Upper lobe of left lung (tissue), 6 donors: ENCODE measurements around the gene DDI2. TPM values are rescaled to one million over a fixed set of nuclear protein-coding genes. Genes with fewer than 3 reads are reported as not detected.

Experiments
- ATAC-seq, 2 donors: fragments of 200-7000 bp; cut with Tn5 transposase; one replicate each; pipeline ENCODE4 v1.9.1; 2022; ENCODE audit warnings: mild to moderate bottlenecking in 2 of 2, moderate library complexity in 2 of 2; ENCODE audit not compliant: low FRiP score in 2 of 2
- DNase-seq, 2 donors: peaks; one replicate each; pipeline ENCODE4 v3.0.0-alpha.2; 2019 to 2020
- H3K27ac ChIP-seq, 4 donors: fragments of 200-600 bp; sonication (generic); one replicate each; pipeline ENCODE4 v1.5.1; 2016 to 2019
- H3K27me3 ChIP-seq, 4 donors: fragments of 200-600 bp; sonication (generic); one replicate each; pipeline ENCODE4 v1.5.1; 2017 to 2019
- H3K36me3 ChIP-seq, 4 donors: fragments of 200-600 bp; sonication (generic); one replicate each; pipeline ENCODE4 v1.5.1; 2016 to 2019
- H3K4me1 ChIP-seq, 4 donors: fragments of 200-600 bp; sonication (generic); one replicate each; pipeline ENCODE4 v1.5.1; 2018 to 2019
- H3K4me3 ChIP-seq, 4 donors: fragments of 200-600 bp; sonication (generic); one replicate each; pipeline ENCODE4 v1.5.1; 2017 to 2019; ENCODE audit warnings: mild to moderate bottlenecking in 2 of 4, moderate library complexity in 1 of 4
- H3K9me3 ChIP-seq, 4 donors: fragments of 200-600 bp; sonication (generic); one replicate each; pipeline ENCODE4 v1.5.1; 2018 to 2019
- EP300 ChIP-seq, 4 donors: sonication (generic); formaldehyde crosslinking; IDR thresholded peaks; one replicate each; pipeline ENCODE4 v1.5.1; 2017; ENCODE audit warnings: antibody characterized with exemption in 4 of 4, control low read depth in 2 of 4
- POLR2A ChIP-seq, 4 donors: fragments of 450-650 bp; IDR thresholded peaks; one replicate each; pipeline ENCODE4 v1.5.1; 2016 to 2017; ENCODE audit warnings: antibody characterized with exemption in 4 of 4, mild to moderate bottlenecking in 2 of 4
- POLR2AphosphoS5 ChIP-seq, 2 donors: sonication (generic); formaldehyde crosslinking; IDR thresholded peaks; one replicate each; pipeline ENCODE4 v1.5.1; 2017; ENCODE audit warnings: antibody characterized with exemption in 2 of 2
- WGBS, 2 donors: methylation state at CpG; one replicate each; pipeline ENCODE4 v1.1.5; 2017 to 2018; 5-methylcytosine and 5-hydroxymethylcytosine counted together
- total RNA-seq, 6 donors: library from RNA; depleted of rRNA in 4 of 6; stranded (reverse); fragments of >200 nt in 4 of 6; gene quantifications; one replicate each; pipeline versions ENCODE4 v1.1.0 to v1.2.1, GENCODE V29; 2016 to 2021
- TF ChIP-seq, protein P1 (sequence below), 6 experiments: fragments of 450-650 bp in 4 of 6; fragments of 200-600 bp in 2 of 6; sonication (generic) in 2 of 6; IDR thresholded peaks; one replicate each; pipeline ENCODE4 v1.5.1; 2016 to 2019; ENCODE audit warnings: antibody characterized with exemption in 6 of 6
- donor health status: DM: no; HTN: no; CAD: no; lungs with moderate emphysema.
- donor health status: DM: no; HTN: yes; CAD: no; lungs with severe emphysema.

The DDI2 gene
- total RNA-seq, 6 donors from 2014 or later = 31.4 to 161 (median 46.1) TPM

DNA sequence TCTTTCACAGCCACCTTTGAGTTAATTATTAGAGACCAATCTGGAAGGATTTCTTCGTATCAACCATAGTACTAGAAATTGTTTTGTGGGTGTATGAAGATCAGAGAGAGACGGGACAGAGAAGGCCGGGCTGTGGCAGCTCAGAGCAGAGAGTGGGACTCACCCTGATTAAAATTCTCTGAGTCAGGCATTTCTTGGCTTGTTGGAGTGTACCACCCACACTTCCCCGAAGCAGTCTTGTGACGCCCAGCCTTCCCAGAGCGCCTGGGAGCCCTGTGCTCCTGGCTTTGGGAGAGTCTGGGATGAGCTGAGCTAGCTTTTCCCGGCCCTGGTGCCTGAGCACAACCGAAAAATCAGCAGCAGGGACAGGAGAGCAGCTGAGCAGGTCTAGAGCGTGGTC, 86.3 kb downstream of the DDI2 start:
- H3K36me3 ChIP-seq = no peaks in the 10 kb centered on the region
- H3K9me3 ChIP-seq = no peaks in the 10 kb centered on the region
- peaks cover 37 to 76% (median 60%) of the 10 kb centered on the region in 4 donors for H3K4me1 ChIP-seq
- 32 to 47% methylated on average over 9 of the region's 9 CpGs for WGBS, 2 donors
- H3K27me3 ChIP-seq = no peaks in the 10 kb centered on the region
- no peak overlapping the region for H3K4me3 ChIP-seq
- peak overlapping the region; percentile 55 to 83 (median 82) for H3K27ac ChIP-seq
- TF ChIP-seq, protein P1, sequence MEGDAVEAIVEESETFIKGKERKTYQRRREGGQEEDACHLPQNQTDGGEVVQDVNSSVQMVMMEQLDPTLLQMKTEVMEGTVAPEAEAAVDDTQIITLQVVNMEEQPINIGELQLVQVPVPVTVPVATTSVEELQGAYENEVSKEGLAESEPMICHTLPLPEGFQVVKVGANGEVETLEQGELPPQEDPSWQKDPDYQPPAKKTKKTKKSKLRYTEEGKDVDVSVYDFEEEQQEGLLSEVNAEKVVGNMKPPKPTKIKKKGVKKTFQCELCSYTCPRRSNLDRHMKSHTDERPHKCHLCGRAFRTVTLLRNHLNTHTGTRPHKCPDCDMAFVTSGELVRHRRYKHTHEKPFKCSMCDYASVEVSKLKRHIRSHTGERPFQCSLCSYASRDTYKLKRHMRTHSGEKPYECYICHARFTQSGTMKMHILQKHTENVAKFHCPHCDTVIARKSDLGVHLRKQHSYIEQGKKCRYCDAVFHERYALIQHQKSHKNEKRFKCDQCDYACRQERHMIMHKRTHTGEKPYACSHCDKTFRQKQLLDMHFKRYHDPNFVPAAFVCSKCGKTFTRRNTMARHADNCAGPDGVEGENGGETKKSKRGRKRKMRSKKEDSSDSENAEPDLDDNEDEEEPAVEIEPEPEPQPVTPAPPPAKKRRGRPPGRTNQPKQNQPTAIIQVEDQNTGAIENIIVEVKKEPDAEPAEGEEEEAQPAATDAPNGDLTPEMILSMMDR (IDR thresholded peaks at IDR 0.05) = no peak
- TF ChIP-seq POLR2A (IDR thresholded peaks at IDR 0.05) = peak in 1 of 4 donors; percentile 18
- peak in 2 of 4 donors; percentile 20 to 80 for TF ChIP-seq EP300 (IDR thresholded peaks at IDR 0.05)
- peak; percentile 64 to 78 for TF ChIP-seq POLR2AphosphoS5 (IDR thresholded peaks at IDR 0.05)
- DNase-seq (peak in 1 of 2 donors; percentile 81), ATAC-seq (peak; percentile 84 to 97)

- Histone ChIP-seq H3K4me1 (peaks cover 42 to 74% (median 59%) of the 10 kb centered on the region in 4 donors), H3K27ac (peak overlapping the region in 3 of 4 donors; percentile 55 to 83 (median 83)), H3K9me3 (no peaks in the 10 kb centered on the region), H3K4me3 (no peak overlapping the region), H3K36me3 (no peaks in the 10 kb centered on the region), H3K27me3 (no peaks in the 10 kb centered on the region)
- 93 to 94% methylated on average over 17 of the region's 17 CpGs for WGBS, 2 donors
- TF ChIP-seq, protein P1 (IDR thresholded peaks at IDR 0.05) = no peak
- TF ChIP-seq POLR2A (IDR thresholded peaks at IDR 0.05) = no peak
- no peak for TF ChIP-seq POLR2AphosphoS5 (IDR thresholded peaks at IDR 0.05)
- TF ChIP-seq EP300 (IDR thresholded peaks at IDR 0.05) = no peak
- ATAC-seq (no peak), DNase-seq (peak in 1 of 2 donors; percentile 59)
These were observed 87.4 kb downstream of the DDI2 start for GRCh38 chr1:15704526-15705183.

DNA sequence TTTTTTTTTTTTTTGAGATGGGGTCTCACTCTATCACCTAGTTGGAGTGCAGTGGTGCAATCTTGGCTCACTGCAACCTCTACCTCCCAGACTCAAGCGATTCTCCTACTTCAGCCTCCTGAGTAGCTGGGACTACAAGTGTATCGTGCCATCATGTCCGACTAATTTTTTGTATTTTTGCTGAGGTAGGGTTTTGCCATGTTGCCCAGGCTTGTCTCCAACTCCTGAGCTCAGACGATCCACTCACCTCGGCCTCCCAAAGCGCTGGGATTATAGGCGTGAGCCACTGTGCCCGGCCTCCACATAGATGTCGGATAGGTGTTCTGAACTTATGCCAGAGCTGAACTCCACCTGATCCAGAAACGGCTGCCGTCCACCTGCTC, 87.9 kb downstream of the DDI2 start:
- H3K27ac ChIP-seq = peak overlapping the region in 1 of 4 donors; percentile 83
- no peaks in the 10 kb centered on the region for H3K9me3 ChIP-seq
- no peak for ATAC-seq
- DNase-seq = no peak
- WGBS, 2 donors = 97 to 99% methylated on average over 11 of the region's 11 CpGs
- H3K4me1 ChIP-seq = peaks cover 37 to 69% (median 55%) of the 10 kb centered on the region in 4 donors
- H3K4me3 ChIP-seq = no peak overlapping the region
- no peaks in the 10 kb centered on the region for H3K36me3 ChIP-seq
- TF ChIP-seq, protein P1 (IDR thresholded peaks at IDR 0.05) = no peak
- TF ChIP-seq POLR2AphosphoS5 (IDR thresholded peaks at IDR 0.05) (no peak), POLR2A (IDR thresholded peaks at IDR 0.05) (no peak), EP300 (IDR thresholded peaks at IDR 0.05) (no peak)
- H3K27me3 ChIP-seq = no peaks in the 10 kb centered on the region

- 68 to 69% methylated on average over 7 of the region's 7 CpGs for WGBS, 2 donors
- TF ChIP-seq POLR2A (IDR thresholded peaks at IDR 0.05) (no peak), EP300 (IDR thresholded peaks at IDR 0.05) (peak in 1 of 4 donors; percentile 1), POLR2AphosphoS5 (IDR thresholded peaks at IDR 0.05) (peak in 1 of 2 donors; percentile 32)
- TF ChIP-seq, protein P1 (IDR thresholded peaks at IDR 0.05) = no peak
- ATAC-seq (peak in 1 of 2 donors; percentile 88), DNase-seq (peak in 1 of 2 donors; percentile 91)
- Histone ChIP-seq H3K4me3 (no peak overlapping the region), H3K27me3 (no peaks in the 10 kb centered on the region), H3K27ac (peak overlapping the region in 3 of 4 donors; percentile 9 to 45 (median 35)), H3K36me3 (no peaks in the 10 kb centered on the region), H3K4me1 (peaks cover 35 to 55% (median 47%) of the 10 kb centered on the region in 4 donors), H3K9me3 (no peaks in the 10 kb centered on the region)
These were observed 89.5 kb downstream of the DDI2 start for GRCh38 chr1:15706751-15707150.
